Stomach (tissue), 19 donors: ENCODE measurements around the gene MAGEB4. TPM values are rescaled to one million over a fixed set of nuclear protein-coding genes. Genes with fewer than 3 reads are reported as not detected.
A peak's percentile ranks its signal among the peaks of the same experiment; 100 is the strongest.
"Not testable (repeated sequence)": the region's sequence is repeated elsewhere in the genome, so short reads cannot be mapped to it uniquely, and the experiment has no call there.

Experiments
- DNase-seq, 2 donors: peaks; one replicate each; pipeline versions ENCODE4 v3.0.0 to v3.0.0-alpha.2; 2013 to 2019
- H3K27ac ChIP-seq, 5 donors: fragments of 200-600 bp in 4 of 5; sonication (generic) in 4 of 5; one replicate each; pipeline ENCODE4 v1.5.1; 2013 to 2019; ENCODE audit warnings: mild to moderate bottlenecking in 1 of 5, moderate library complexity in 1 of 5
- H3K27me3 ChIP-seq, 3 donors: fragments of 200-600 bp; sonication (generic); one replicate each; pipeline ENCODE4 v1.5.1; 2017 to 2019; ENCODE audit warnings: mixed run types in 1 of 3
- H3K36me3 ChIP-seq, 4 donors: fragments of 200-600 bp; sonication (generic); 1 replicate in 3 of 4; 2 replicates in 1 of 4; pipeline ENCODE4 v1.5.1; 2016 to 2019
- H3K4me1 ChIP-seq, 4 donors: fragments of 200-600 bp; sonication (generic); one replicate each; pipeline ENCODE4 v1.5.1; 2016 to 2019
- H3K4me3 ChIP-seq, 4 donors: fragments of 200-600 bp; sonication (generic) in 3 of 4; one replicate each; pipeline ENCODE4 v1.5.1; 2016 to 2019; ENCODE audit warnings: mild to moderate bottlenecking in 1 of 4
- H3K9me3 ChIP-seq, 4 donors: fragments of 200-600 bp; sonication (generic); one replicate each; pipeline ENCODE4 v1.5.1; 2016 to 2019
- CTCF ChIP-seq, 7 experiments: fragments of 450-650 bp in 4 of 7; fragments of 200-600 bp in 3 of 7; sonication (generic) in 3 of 7; IDR thresholded peaks; one replicate each; pipeline ENCODE4 v1.5.1; 2016 to 2019; ENCODE audit warnings: antibody characterized with exemption in 7 of 7, control low read depth in 2 of 7, mild to moderate bottlenecking in 1 of 7
- EP300 ChIP-seq: sonication (generic); formaldehyde crosslinking; IDR thresholded peaks from one replicate; pipeline ENCODE4 v1.6.1; 2017; ENCODE audit warnings: antibody characterized with exemption
- POLR2A ChIP-seq, 4 donors: fragments of 450-650 bp; IDR thresholded peaks; one replicate each; pipeline ENCODE4 v1.6.1; 2016; ENCODE audit warnings: antibody characterized with exemption in 4 of 4, control low read depth in 2 of 4, mild to moderate bottlenecking in 1 of 4, moderate library complexity in 1 of 4
- POLR2AphosphoS5 ChIP-seq, 3 donors: sonication (generic); formaldehyde crosslinking; IDR thresholded peaks; one replicate each; pipeline ENCODE4 v1.6.1; 2016; ENCODE audit warnings: antibody characterized with exemption in 3 of 3
- WGBS, 5 donors: extraction: QIAGEN DNeasy Blood & Tissue Kit in 3 of 5; methylation state at CpG; one replicate each; pipeline versions ENCODE4 v1.1.5 to v1.1.7; 2013 to 2018; 5-methylcytosine and 5-hydroxymethylcytosine counted together
- intact Hi-C: fragments of 100-400 bp; cut with DNase I; formaldehyde crosslinking; loops from one replicate; pipeline ENCODE4 v1.15.1; 2023; ENCODE audit warnings: low total_unique reads
- long read RNA-seq, 10 donors: transcript quantifications; one replicate each; lab custom pipeline, GENCODE V29; 2026
- polyA plus RNA-seq, 3 donors: library from polyadenylated mRNA; stranded (reverse); fragments of 200-250 nt; gene quantifications; one replicate each; pipeline ENCODE4 v1.2.3, GENCODE V29; 2013
- total RNA-seq, 5 donors: library from RNA; depleted of rRNA; stranded (reverse); fragments of >200 nt; gene quantifications; one replicate each; pipeline versions ENCODE4 v1.1.0 to v1.2.3, GENCODE V29; 2014 to 2016
- donor health status: healthy with polysubstance abuse.
- donor health status: Bipolar disorder and iron deficiency.
- donor health status: healthy.

MAGEB4 gene
- total RNA-seq, result not detected
- not detected for polyA plus RNA-seq
- long read RNA-seq, donor 1, result 0 reads
- long read RNA-seq, donor 2, result 0 reads
- long read RNA-seq, donor 3, result 0 reads
- long read RNA-seq, donor 4, result 0 reads
- long read RNA-seq, donor 5, result 0 reads
- long read RNA-seq, donor 6, result 0 reads
- long read RNA-seq, donor 7, result 0 reads
- long read RNA-seq, donor 8, result 0 reads
- long read RNA-seq, donor 9, result 0 reads
- long read RNA-seq, donor 10, result 0 reads

- 81 to 91% (median 86%) methylated on average over 9 to 10 of the region's 10 CpGs for WGBS, 5 donors
Measured at GRCh38 chrX:30241724-30242415, at the start of gene MAGEB4. MAGEB4 (plus strand) TSS chrX:30242000; CDS start chrX:30242136, 136 bp downstream.

GRCh38 chrX:30193910-30194309 lies 47.9 kb upstream of the MAGEB4 start:
- H3K4me1 ChIP-seq, H3K4me3 ChIP-seq, H3K27ac ChIP-seq, DNase-seq, H3K9me3 ChIP-seq, H3K36me3 ChIP-seq, intact Hi-C loops, H3K27me3 ChIP-seq: not testable (repeated sequence)
- WGBS, 5 donors, result 50 to 81% (median 63%) methylated on average over 6 of the region's 6 CpGs

More at GRCh38 chrX:30241724-30242415, at the start of gene MAGEB4:
- intact Hi-C loops, result no loop called here
- TF ChIP-seq CTCF (IDR thresholded peaks at IDR 0.05), result no peak
- no peak for TF ChIP-seq EP300
- no peak for TF ChIP-seq POLR2AphosphoS5 (IDR thresholded peaks at IDR 0.05)
- no peak for TF ChIP-seq POLR2A (IDR thresholded peaks at IDR 0.05)
- Histone ChIP-seq H3K27ac (no peak within 1 kb of the TSS), H3K9me3 (no peaks in the 10 kb centered on the region), H3K27me3 (no peaks in the 10 kb centered on the region), H3K36me3 (no peaks in the 10 kb centered on the region), H3K4me3 (no peak within 1 kb of the TSS), H3K4me1 (no peaks in the 10 kb centered on the region)
- no peak for DNase-seq

- WGBS, 5 donors, result 0 to 27% (median 6%) methylated on average over 1 of the region's 1 CpG
- TF ChIP-seq CTCF (IDR thresholded peaks at IDR 0.05) (no peak), POLR2AphosphoS5 (IDR thresholded peaks at IDR 0.05) (no peak), EP300 (no peak), POLR2A (IDR thresholded peaks at IDR 0.05) (no peak)
Measured at GRCh38 chrX:30196322-30196721, 45.5 kb upstream of the MAGEB4 start.

GRCh38 chrX:30212172-30212571 lies 29.6 kb upstream of the MAGEB4 start:
- no peaks in the 10 kb centered on the region for H3K9me3 ChIP-seq
- WGBS, 5 donors, result 72 to 97% (median 82%) methylated on average over 2 of the region's 2 CpGs
- TF ChIP-seq POLR2AphosphoS5 (IDR thresholded peaks at IDR 0.05) (no peak), POLR2A (IDR thresholded peaks at IDR 0.05) (no peak), CTCF (IDR thresholded peaks at IDR 0.05) (no peak), EP300 (no peak)
- H3K4me3 ChIP-seq, result no peak overlapping the region
- H3K4me1 ChIP-seq, result no peaks in the 10 kb centered on the region
- no peak for DNase-seq
- H3K27me3 ChIP-seq, result no peaks in the 10 kb centered on the region
- H3K27ac ChIP-seq, result no peak overlapping the region
- no peaks in the 10 kb centered on the region for H3K36me3 ChIP-seq
- intact Hi-C loops, result no loop called here

More at GRCh38 chrX:30196322-30196721, 45.5 kb upstream of the MAGEB4 start:
- Histone ChIP-seq H3K27me3 (no peaks in the 10 kb centered on the region), H3K36me3 (no peaks in the 10 kb centered on the region), H3K27ac (no peak overlapping the region), H3K4me3 (no peak overlapping the region), H3K9me3 (no peaks in the 10 kb centered on the region), H3K4me1 (no peaks in the 10 kb centered on the region)
- DNase-seq, result peak in 1 of 2 donors; percentile 14
- intact Hi-C loops, result no loop called here

GRCh38 chrX:30215357-30215843 lies 26.4 kb upstream of the MAGEB4 start, which contains the start of gene MAGEB2:
MAGEB2 (plus strand) TSS chrX:30215563; CDS start chrX:30218581, 3,018 bp downstream.
- intact Hi-C loops, result no loop called here
- no peaks in the 10 kb centered on the region for H3K36me3 ChIP-seq
- 87 to 97% (median 92%) methylated on average over 6 to 29 of the region's 29 CpGs for WGBS, 5 donors
- no peak within 1 kb of the TSS for H3K4me3 ChIP-seq
- TF ChIP-seq POLR2A (IDR thresholded peaks at IDR 0.05) (no peak), EP300 (no peak), CTCF (IDR thresholded peaks at IDR 0.05) (no peak), POLR2AphosphoS5 (IDR thresholded peaks at IDR 0.05) (no peak)
- DNase-seq, result no peak
- H3K27ac ChIP-seq, result no peak within 1 kb of the TSS
- H3K9me3 ChIP-seq, result no peaks in the 10 kb centered on the region
- no peaks in the 10 kb centered on the region for H3K4me1 ChIP-seq
- H3K27me3 ChIP-seq, result no peaks in the 10 kb centered on the region
